Trophoblast cell (in vitro differentiated cells and primary cell): Measurements from ENCODE around the gene DGKE.
A peak's percentile ranks its signal among the peaks of the same experiment; 100 is the strongest.

Experiments
- DNase-seq, 2 donors: peaks; one replicate each; pipeline ENCODE4 v3.0.0-alpha.2; 2016
- H2AFZ ChIP-seq: 2 replicates; pipeline ENCODE4 v1.6.1; 2013; ENCODE audit warnings: low read length, moderate library complexity, mild to moderate bottlenecking; ENCODE audit not compliant: insufficient read depth, poor library complexity
- H2AK5ac ChIP-seq: 2 replicates; pipeline ENCODE4 v1.6.1; 2013; ENCODE audit warnings: mild to moderate bottlenecking, low read length
- H2BK120ac ChIP-seq: 2 replicates; pipeline ENCODE4 v1.6.1; 2013; ENCODE audit warnings: low read length, mild to moderate bottlenecking, moderate library complexity; ENCODE audit not compliant: insufficient read depth, poor library complexity
- H2BK12ac ChIP-seq: 2 replicates; pipeline ENCODE4 v1.6.1; 2013; ENCODE audit warnings: mild to moderate bottlenecking, low read length, moderate library complexity
- H2BK5ac ChIP-seq: 2 replicates; pipeline ENCODE4 v1.6.1; 2013; ENCODE audit warnings: low read length, low read depth, moderate library complexity, mild to moderate bottlenecking; ENCODE audit not compliant: poor library complexity
- H3K14ac ChIP-seq: 2 replicates; pipeline ENCODE4 v1.6.1; 2013; ENCODE audit warnings: mild to moderate bottlenecking, low read length
- H3K18ac ChIP-seq: 2 replicates; pipeline ENCODE4 v1.6.1; 2013; ENCODE audit warnings: mild to moderate bottlenecking, low read length
- H3K23ac ChIP-seq: 2 replicates; pipeline ENCODE4 v1.6.1; 2013; ENCODE audit warnings: low read length
- H3K27ac ChIP-seq: 2 replicates; pipeline ENCODE4 v1.5.1; 2013; ENCODE audit warnings: low read depth, mild to moderate bottlenecking, inconsistent platforms, low read length, moderate library complexity
- H3K27me3 ChIP-seq: 2 replicates; pipeline ENCODE4 v1.6.1; 2013; ENCODE audit warnings: inconsistent platforms, mild to moderate bottlenecking, low read length, moderate library complexity; ENCODE audit not compliant: insufficient read depth
- H3K36me3 ChIP-seq, 2 experiments: 1 replicate in 1 of 2; 2 replicates in 1 of 2; pipeline ENCODE4 v1.6.1; 2013; ENCODE audit warnings: low read length in 2 of 2, mild to moderate bottlenecking in 2 of 2, moderate library complexity in 1 of 2; ENCODE audit not compliant: insufficient read depth in 2 of 2, control insufficient read depth in 1 of 2
- H3K4ac ChIP-seq: 2 replicates; pipeline ENCODE4 v1.6.1; 2013; ENCODE audit warnings: low read depth, mild to moderate bottlenecking, low read length, moderate library complexity
- H3K4me1 ChIP-seq, 2 experiments: 1 replicate in 1 of 2; 2 replicates in 1 of 2; pipeline ENCODE4 v1.6.1; 2013; ENCODE audit warnings: low read length in 2 of 2, mild to moderate bottlenecking in 2 of 2, moderate library complexity in 1 of 2; ENCODE audit not compliant: insufficient read depth in 2 of 2, control insufficient read depth in 1 of 2
- H3K4me2 ChIP-seq: 2 replicates; pipeline ENCODE4 v1.6.1; 2013; ENCODE audit warnings: inconsistent platforms, mild to moderate bottlenecking, low read length, moderate library complexity
- H3K4me3 ChIP-seq: 2 replicates; pipeline ENCODE4 v1.5.1; 2013; ENCODE audit warnings: mild to moderate bottlenecking, low read depth, low read length, inconsistent platforms
- H3K79me1 ChIP-seq: one replicate; pipeline ENCODE4 v1.6.1; 2013; ENCODE audit warnings: low read length
- H3K79me2 ChIP-seq: 2 replicates; pipeline ENCODE4 v1.6.1; 2013; ENCODE audit warnings: low read length, mild to moderate bottlenecking; ENCODE audit not compliant: control insufficient read depth, insufficient read depth, poor library complexity
- H3K9ac ChIP-seq: 2 replicates; pipeline ENCODE4 v1.6.1; 2013; ENCODE audit warnings: mild to moderate bottlenecking, low read length
- H3K9me3 ChIP-seq: 2 replicates; pipeline ENCODE4 v1.6.1; 2013; ENCODE audit warnings: low read depth, mild to moderate bottlenecking, control low read depth, inconsistent platforms, low read length; ENCODE audit not compliant: insufficient read depth
- H4K12ac ChIP-seq: 2 replicates; pipeline ENCODE4 v1.6.1; 2013; ENCODE audit warnings: low read depth, mild to moderate bottlenecking, low read length, moderate library complexity
- H4K8ac ChIP-seq: 2 replicates; pipeline ENCODE4 v1.6.1; 2013; ENCODE audit warnings: low read depth, mild to moderate bottlenecking, low read length, moderate library complexity
- H4K91ac ChIP-seq: one replicate; pipeline ENCODE4 v1.6.1; 2013; ENCODE audit warnings: low read depth, mild to moderate bottlenecking, low read length, moderate library complexity
- WGBS: extraction: QIAGEN DNeasy Blood & Tissue Kit; methylation state at CpG from one replicate; pipeline ENCODE4 v1.1.7; 2013; ENCODE audit warnings: missing lambda C conversion rate; ENCODE audit not compliant: insufficient read length, insufficient coverage; ENCODE audit errors: extremely low coverage; 5-methylcytosine and 5-hydroxymethylcytosine counted together

DGKE gene

DNA sequence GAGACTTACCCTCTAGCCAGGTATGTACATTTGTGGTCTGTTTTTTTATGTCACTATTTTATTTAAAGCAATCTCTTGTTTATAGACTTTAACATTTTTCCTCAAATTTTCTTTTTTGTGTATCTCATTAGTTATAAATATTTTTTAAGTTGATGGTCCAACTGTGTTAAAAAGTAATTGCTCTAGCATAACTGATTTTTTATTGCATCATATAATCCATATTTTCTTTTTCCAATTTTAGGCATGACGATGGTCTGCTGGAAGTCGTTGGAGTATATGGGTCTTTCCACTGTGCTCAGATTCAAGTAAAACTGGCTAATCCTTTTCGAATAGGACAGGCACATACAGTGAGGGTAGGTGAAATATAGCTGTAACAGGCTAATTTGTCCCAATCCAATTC is 27.9 kb downstream of the DGKE start:
- Histone ChIP-seq H3K9me3 (no peaks in the 10 kb centered on the region), H3K79me2 (no peaks in the 10 kb centered on the region), H3K23ac (no peak overlapping the region), H3K4me3 (no peak overlapping the region), H2BK120ac (no peak overlapping the region), H4K91ac (no peak overlapping the region), H3K36me3 (peaks cover 1 to 6% of the 10 kb centered on the region in 2 experiments), H2AFZ (no peak overlapping the region), H3K27me3 (no peaks in the 10 kb centered on the region), H4K12ac (no peak overlapping the region), H3K9ac (no peak overlapping the region), H3K4me1 (no peaks in the 10 kb centered on the region), H2AK5ac (no peak overlapping the region), H3K4me2 (no peak overlapping the region), H3K79me1 (peaks cover 1% of the 10 kb centered on the region), H3K4ac (no peak overlapping the region), H2BK5ac (no peak overlapping the region), H3K27ac (no peak overlapping the region), H2BK12ac (no peak overlapping the region), H4K8ac (no peak overlapping the region), H3K18ac (no peak overlapping the region), H3K14ac (no peak overlapping the region)
- no peak for DNase-seq
- WGBS: no CpG with 5 or more reads among the region's 3 CpGs

DNA sequence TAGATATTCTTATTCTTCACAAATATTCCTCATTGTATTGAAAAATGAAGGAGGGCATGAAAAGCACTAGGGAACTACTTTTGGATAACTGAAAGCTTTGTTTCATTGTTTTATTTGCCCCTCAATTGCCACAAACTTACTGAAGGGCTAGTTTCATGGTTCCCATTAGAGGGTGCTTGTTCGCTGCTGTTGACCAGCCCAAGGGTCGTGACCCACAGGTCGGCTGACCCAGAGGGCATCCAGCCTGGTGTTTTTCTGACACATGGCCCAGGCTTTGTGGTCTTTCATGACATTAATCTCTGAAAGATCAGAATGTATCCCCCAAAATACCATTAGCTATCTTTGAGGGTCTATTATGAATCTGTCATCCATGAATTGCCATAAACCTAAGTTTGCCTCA is 30.0 kb downstream of the DGKE start:
- Histone ChIP-seq H3K4ac (no peak overlapping the region), H3K9me3 (no peaks in the 10 kb centered on the region), H3K79me1 (peaks cover 1% of the 10 kb centered on the region), H2AK5ac (no peak overlapping the region), H2BK5ac (no peak overlapping the region), H3K27ac (no peak overlapping the region), H4K12ac (no peak overlapping the region), H3K79me2 (no peaks in the 10 kb centered on the region), H3K9ac (no peak overlapping the region), H3K18ac (no peak overlapping the region), H3K36me3 (peaks cover 1 to 6% of the 10 kb centered on the region in 2 experiments), H2AFZ (no peak overlapping the region), H2BK12ac (no peak overlapping the region), H3K4me1 (peaks cover 3 to 4% of the 10 kb centered on the region in 2 experiments), H4K8ac (no peak overlapping the region), H3K4me2 (no peak overlapping the region), H3K14ac (no peak overlapping the region), H3K23ac (no peak overlapping the region), H3K4me3 (no peak overlapping the region), H2BK120ac (no peak overlapping the region), H3K27me3 (no peaks in the 10 kb centered on the region), H4K91ac (no peak overlapping the region)
- no CpG with 5 or more reads among the region's 3 CpGs for WGBS
- DNase-seq: no peak

DNA sequence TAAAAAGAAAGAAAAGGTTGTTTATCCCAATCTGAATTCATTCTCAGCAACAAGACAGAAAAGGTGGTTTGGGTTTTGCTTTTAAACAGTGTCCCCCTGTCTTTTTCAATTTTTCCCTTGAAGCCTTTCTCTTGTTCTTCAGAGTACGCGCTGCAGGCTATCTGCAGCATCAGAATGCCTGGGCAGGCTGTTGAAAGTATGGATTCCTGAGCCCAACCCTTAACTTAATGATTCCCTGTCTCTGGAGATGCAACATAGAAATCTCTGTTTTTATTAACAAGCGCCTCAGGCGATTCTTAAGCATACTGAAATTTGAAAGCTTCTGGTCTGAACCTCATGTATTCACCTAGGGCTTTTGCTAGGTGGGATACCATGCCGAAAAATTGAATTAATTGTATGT is 32.1 kb downstream of the DGKE start:
- no peak overlapping the region for H2BK5ac ChIP-seq
- no peak overlapping the region for H3K23ac ChIP-seq
- no peak overlapping the region for H3K4me2 ChIP-seq
- H3K18ac ChIP-seq: no peak overlapping the region
- no peak overlapping the region for H3K27ac ChIP-seq
- H3K14ac ChIP-seq: no peak overlapping the region
- DNase-seq: peak; percentile 38 to 65
- H4K91ac ChIP-seq: no peak overlapping the region
- no peak overlapping the region for H2BK12ac ChIP-seq
- no peak overlapping the region for H4K12ac ChIP-seq
- H3K4me1 ChIP-seq: peaks cover 3 to 9% of the 10 kb centered on the region in 2 experiments
- WGBS: no CpG with 5 or more reads among the region's 5 CpGs
- no peaks in the 10 kb centered on the region for H3K9me3 ChIP-seq
- H2AFZ ChIP-seq: no peak overlapping the region
- H3K79me1 ChIP-seq: peaks cover 1% of the 10 kb centered on the region
- H4K8ac ChIP-seq: no peak overlapping the region
- peaks cover 1 to 2% of the 10 kb centered on the region in 2 experiments for H3K36me3 ChIP-seq
- H3K4ac ChIP-seq: no peak overlapping the region
- no peak overlapping the region for H3K4me3 ChIP-seq
- H2BK120ac ChIP-seq: no peak overlapping the region
- no peak overlapping the region for H2AK5ac ChIP-seq
- H3K27me3 ChIP-seq: no peaks in the 10 kb centered on the region
- H3K79me2 ChIP-seq: no peaks in the 10 kb centered on the region
- H3K9ac ChIP-seq: no peak overlapping the region

DNA sequence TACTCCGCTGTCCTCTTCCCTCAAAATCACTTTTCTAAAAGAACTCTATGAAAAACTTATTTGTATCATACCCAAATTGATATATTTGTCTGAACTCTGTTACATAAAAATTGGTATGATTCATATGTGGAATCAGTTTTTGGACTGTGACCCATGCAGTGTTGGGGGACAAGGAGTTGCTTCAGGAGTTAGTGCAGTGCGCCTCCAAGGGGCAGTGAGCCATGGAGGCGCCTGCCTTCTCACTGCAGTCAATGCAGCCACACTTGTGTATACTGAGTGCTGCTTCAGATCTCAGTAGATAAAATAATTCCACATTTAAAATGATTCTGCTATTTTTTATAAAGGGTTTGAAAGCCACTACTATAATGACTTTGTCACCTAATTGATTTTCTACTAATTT is 32.5 kb downstream of the DGKE start:
- no peak for DNase-seq
- peaks cover 3 to 9% of the 10 kb centered on the region in 2 experiments for H3K4me1 ChIP-seq
- H2BK5ac ChIP-seq: no peak overlapping the region
- H3K79me1 ChIP-seq: peaks cover 1% of the 10 kb centered on the region
- no peak overlapping the region for H2AFZ ChIP-seq
- H3K18ac ChIP-seq: no peak overlapping the region
- no peak overlapping the region for H3K14ac ChIP-seq
- peak overlapping the region; percentile 24 for H4K91ac ChIP-seq
- no peak overlapping the region for H3K23ac ChIP-seq
- H3K27me3 ChIP-seq: no peaks in the 10 kb centered on the region
- no peak overlapping the region for H2BK12ac ChIP-seq
- H2BK120ac ChIP-seq: peak overlapping the region; percentile 88
- H3K4me3 ChIP-seq: no peak overlapping the region
- H4K8ac ChIP-seq: peak overlapping the region; percentile 38
- H3K79me2 ChIP-seq: no peaks in the 10 kb centered on the region
- H3K9me3 ChIP-seq: no peaks in the 10 kb centered on the region
- WGBS: no CpG with 5 or more reads among the region's 3 CpGs
- no peak overlapping the region for H3K4ac ChIP-seq
- peaks cover 1 to 2% of the 10 kb centered on the region in 2 experiments for H3K36me3 ChIP-seq
- H3K27ac ChIP-seq: no peak overlapping the region
- no peak overlapping the region for H3K9ac ChIP-seq
- H2AK5ac ChIP-seq: no peak overlapping the region
- H3K4me2 ChIP-seq: no peak overlapping the region
- H4K12ac ChIP-seq: no peak overlapping the region
